Stomach (tissue), 9 donors: ENCODE data around the gene BRSK2. TPM values are rescaled to one million over a fixed set of nuclear protein-coding genes. Genes with fewer than 3 reads are reported as not detected.
A peak's percentile ranks its signal among the peaks of the same experiment; 100 is the strongest.

Source experiments
- DNase-seq, 2 donors: peaks; one replicate each; pipeline versions ENCODE4 v3.0.0 to v3.0.0-alpha.2; 2013 to 2019
- H3K27ac ChIP-seq, 5 donors: fragments of 200-600 bp in 4 of 5; sonication (generic) in 4 of 5; one replicate each; pipeline ENCODE4 v1.5.1; 2013 to 2019; ENCODE audit warnings: mild to moderate bottlenecking in 1 of 5, moderate library complexity in 1 of 5
- H3K27me3 ChIP-seq, 3 donors: fragments of 200-600 bp; sonication (generic); one replicate each; pipeline ENCODE4 v1.5.1; 2017 to 2019; ENCODE audit warnings: mixed run types in 1 of 3
- H3K36me3 ChIP-seq, 4 donors: fragments of 200-600 bp; sonication (generic); 1 replicate in 3 of 4; 2 replicates in 1 of 4; pipeline ENCODE4 v1.5.1; 2016 to 2019
- H3K4me1 ChIP-seq, 4 donors: fragments of 200-600 bp; sonication (generic); one replicate each; pipeline ENCODE4 v1.5.1; 2016 to 2019
- H3K4me3 ChIP-seq, 4 donors: fragments of 200-600 bp; sonication (generic) in 3 of 4; one replicate each; pipeline ENCODE4 v1.5.1; 2016 to 2019; ENCODE audit warnings: mild to moderate bottlenecking in 1 of 4
- H3K9me3 ChIP-seq, 4 donors: fragments of 200-600 bp; sonication (generic); one replicate each; pipeline ENCODE4 v1.5.1; 2016 to 2019
- CTCF ChIP-seq, 7 experiments: fragments of 450-650 bp in 4 of 7; fragments of 200-600 bp in 3 of 7; sonication (generic) in 3 of 7; IDR thresholded peaks; one replicate each; pipeline ENCODE4 v1.5.1; 2016 to 2019; ENCODE audit warnings: antibody characterized with exemption in 7 of 7, control low read depth in 2 of 7, mild to moderate bottlenecking in 1 of 7
- EP300 ChIP-seq: sonication (generic); formaldehyde crosslinking; IDR thresholded peaks from one replicate; pipeline ENCODE4 v1.6.1; 2017; ENCODE audit warnings: antibody characterized with exemption
- POLR2A ChIP-seq, 4 donors: fragments of 450-650 bp; IDR thresholded peaks; one replicate each; pipeline ENCODE4 v1.6.1; 2016; ENCODE audit warnings: antibody characterized with exemption in 4 of 4, control low read depth in 2 of 4, mild to moderate bottlenecking in 1 of 4, moderate library complexity in 1 of 4
- POLR2AphosphoS5 ChIP-seq, 3 donors: sonication (generic); formaldehyde crosslinking; IDR thresholded peaks; one replicate each; pipeline ENCODE4 v1.6.1; 2016; ENCODE audit warnings: antibody characterized with exemption in 3 of 3
- WGBS, 5 donors: extraction: QIAGEN DNeasy Blood & Tissue Kit in 3 of 5; methylation state at CpG; one replicate each; pipeline versions ENCODE4 v1.1.5 to v1.1.7; 2013 to 2018; 5-methylcytosine and 5-hydroxymethylcytosine counted together
- intact Hi-C: fragments of 100-400 bp; cut with DNase I; formaldehyde crosslinking; loops from one replicate; pipeline ENCODE4 v1.15.1; 2023; ENCODE audit warnings: low total_unique reads
- polyA plus RNA-seq, 3 donors: library from polyadenylated mRNA; stranded (reverse); fragments of 200-250 nt; gene quantifications; one replicate each; pipeline ENCODE4 v1.2.3, GENCODE V29; 2013
- total RNA-seq, 5 donors: library from RNA; depleted of rRNA; stranded (reverse); fragments of >200 nt; gene quantifications; one replicate each; pipeline versions ENCODE4 v1.1.0 to v1.2.3, GENCODE V29; 2014 to 2016
- donor health status: healthy with polysubstance abuse.
- donor health status: Bipolar disorder and iron deficiency.
- donor health status: healthy.

The BRSK2 gene
- total and polyA plus RNA-seq, 8 donors = 1.8 to 6.9 (median 1.8) TPM; not detected in 3

DNA sequence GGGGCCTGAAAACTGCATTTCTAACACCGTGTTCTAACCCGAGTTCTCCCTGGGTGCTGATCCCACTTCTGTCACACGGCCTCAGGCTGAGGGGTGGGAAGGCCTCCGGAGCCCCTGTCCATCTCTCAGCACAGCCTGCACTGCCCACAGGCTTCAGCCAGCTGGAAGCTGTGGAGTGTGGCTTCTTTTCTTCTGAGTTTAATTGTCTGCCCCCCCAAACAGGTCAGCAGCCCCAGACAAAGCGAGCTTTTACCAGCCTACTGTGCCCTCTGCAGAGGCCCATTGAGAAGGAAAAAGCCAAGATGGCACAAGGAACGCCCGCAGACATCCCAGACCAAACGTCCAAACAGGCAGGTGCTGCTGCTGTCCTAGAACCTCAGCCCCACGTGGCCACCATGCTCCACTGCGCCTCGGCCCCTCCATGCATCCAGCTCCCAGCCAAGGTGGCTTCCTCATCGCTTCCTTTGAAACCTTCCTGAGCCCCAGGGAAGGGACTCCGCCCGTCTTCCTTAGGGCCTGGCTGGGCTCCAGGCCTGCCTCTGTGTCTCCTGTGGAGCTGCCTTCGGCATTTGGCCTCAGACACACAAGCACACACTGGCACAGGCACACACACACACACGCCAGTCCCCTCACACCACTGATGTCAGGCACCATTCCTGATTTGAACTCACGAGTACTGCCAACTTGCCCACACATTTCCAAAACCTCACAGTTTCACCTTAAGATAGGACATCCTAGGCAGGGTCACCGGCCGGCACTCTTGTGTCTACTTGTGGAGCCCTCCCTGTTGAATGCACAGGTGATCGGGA is 95.2 kb downstream of the BRSK2 start:
- Histone ChIP-seq H3K4me1 (peaks cover 70 to 99% (median 90%) of the 10 kb centered on the region in 4 donors), H3K4me3 (peak overlapping the region; percentile 39 to 44 (median 40)), H3K27ac (peak overlapping the region in 4 of 5 donors; percentile 70 to 84 (median 84)), H3K27me3 (no peaks in the 10 kb centered on the region), H3K36me3 (peaks cover 5 to 21% (median 13%) of the 10 kb centered on the region in 4 donors), H3K9me3 (no peaks in the 10 kb centered on the region)
- no peak for DNase-seq
- intact Hi-C loops = no loop called here
- WGBS, 5 donors = 58 to 73% (median 64%) methylated on average over 19 to 20 of the region's 20 CpGs
- TF ChIP-seq EP300 (no peak), CTCF (IDR thresholded peaks at IDR 0.05) (no peak), POLR2AphosphoS5 (IDR thresholded peaks at IDR 0.05) (no peak), POLR2A (IDR thresholded peaks at IDR 0.05) (no peak)

DNA sequence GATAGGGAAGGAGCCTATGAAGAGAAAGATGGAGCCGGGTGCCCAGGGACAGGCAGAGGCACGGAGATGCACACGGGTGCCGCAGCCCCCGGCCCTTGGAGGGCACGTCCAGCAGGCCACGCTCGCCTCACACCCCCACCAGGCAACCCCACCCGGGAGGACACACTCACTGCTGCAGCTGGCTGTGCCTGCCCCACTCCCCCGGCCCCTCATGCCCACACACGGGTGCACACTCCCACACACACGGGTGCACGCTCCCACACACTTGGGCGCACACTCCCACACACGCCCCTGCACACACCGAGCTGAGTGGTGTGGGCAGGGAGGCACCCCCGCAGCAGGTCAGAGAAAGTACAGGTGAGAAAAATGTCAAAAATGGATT is 95.8 kb downstream of the BRSK2 start:
- no peak for DNase-seq
- Histone ChIP-seq H3K4me1 (peaks cover 69 to 95% (median 88%) of the 10 kb centered on the region in 4 donors), H3K4me3 (peak overlapping the region; percentile 39 to 44 (median 40)), H3K27me3 (no peaks in the 10 kb centered on the region), H3K27ac (peak overlapping the region; percentile 46 to 84 (median 83)), H3K9me3 (no peaks in the 10 kb centered on the region), H3K36me3 (peaks cover 0 to 15% (median 7%) of the 10 kb centered on the region in 4 donors)
- intact Hi-C loops = no loop called here
- no peak for TF ChIP-seq POLR2AphosphoS5 (IDR thresholded peaks at IDR 0.05)
- no peak for TF ChIP-seq EP300
- no peak for TF ChIP-seq POLR2A (IDR thresholded peaks at IDR 0.05)
- no peak for TF ChIP-seq CTCF (IDR thresholded peaks at IDR 0.05)
- WGBS, 5 donors = 48 to 68% (median 55%) methylated on average over 9 to 17 of the region's 17 CpGs

DNA sequence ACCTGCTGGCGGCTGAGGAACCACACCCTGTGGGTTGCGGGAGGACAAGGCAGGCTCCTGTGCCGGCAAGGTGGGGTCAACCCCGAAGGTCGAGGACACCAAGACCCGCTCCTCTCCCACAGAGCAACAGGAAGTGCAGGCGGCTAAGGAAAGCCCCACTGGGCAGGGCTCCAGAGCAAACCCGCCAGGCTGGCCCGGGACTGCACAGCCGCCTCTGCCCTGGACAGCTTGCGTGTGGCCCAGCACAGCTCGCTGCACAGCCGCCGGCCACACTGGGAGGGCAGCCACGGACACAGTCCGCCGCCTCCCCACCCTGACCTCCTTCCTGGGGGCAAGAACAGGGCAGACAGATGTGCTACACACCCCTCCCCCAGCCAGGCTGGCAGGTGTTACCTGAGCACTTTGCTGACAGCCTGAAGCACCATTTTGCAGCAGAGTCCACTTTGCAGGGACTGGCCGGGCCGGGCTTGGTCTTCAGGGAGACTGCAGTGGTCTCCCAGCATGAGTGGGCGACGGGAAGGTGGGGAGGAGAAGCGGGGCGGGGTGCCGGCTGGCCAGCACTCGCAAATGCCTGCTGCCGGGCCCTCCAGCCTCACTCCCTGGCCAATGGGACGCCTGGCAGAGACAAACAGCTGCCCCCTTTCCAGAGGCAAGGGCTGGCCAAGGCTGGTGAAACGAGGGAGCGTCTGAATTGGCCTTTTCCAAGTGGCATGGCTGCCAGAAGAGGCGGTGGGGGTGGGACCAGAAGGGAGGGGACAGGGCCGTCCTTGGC is 96.5 kb downstream of the BRSK2 start, which contains the start of gene MOB2:
MOB2 (minus strand) TSS at position 726 of the 772 bp plus-strand sequence; CDS start at position 503, 223 bp downstream.
- Histone ChIP-seq H3K36me3 (peaks cover 0 to 8% (median 2%) of the 10 kb centered on the region in 4 donors), H3K9me3 (no peaks in the 10 kb centered on the region)

More for the DNA sequence above, 96.5 kb downstream of the BRSK2 start, which contains the start of gene MOB2:
- Histone ChIP-seq H3K27me3 (no peaks in the 10 kb centered on the region), H3K4me3 (peak within 1 kb of the TSS; percentile 39 to 44 (median 40)), H3K4me1 (peaks cover 69 to 88% (median 83%) of the 10 kb centered on the region in 4 donors), H3K27ac (peak within 1 kb of the TSS; percentile 46 to 84 (median 83))
- DNase-seq = peak; percentile 83 to 85
- TF ChIP-seq CTCF (IDR thresholded peaks at IDR 0.05) = no peak
- TF ChIP-seq POLR2AphosphoS5 (IDR thresholded peaks at IDR 0.05) = peak in 2 of 3 donors; percentile 7 to 54
- 14 to 35% (median 20%) methylated on average over 8 to 31 of the region's 31 CpGs for WGBS, 5 donors
- intact Hi-C loops = no loop called here
